Adrenal gland (tissue), 5 donors: Measurements from ENCODE around the gene NDUFS2.

ENCODE experiments used
- CTCF ChIP-seq, 6 experiments: fragments of 450-650 bp in 4 of 6; fragments of 200-600 bp in 2 of 6; sonication (generic) in 1 of 6; IDR thresholded peaks; 1 replicate in 5 of 6; 2 replicates in 1 of 6; pipeline versions ENCODE4 v1.5.1 to v1.8.0; 2016 to 2021; ENCODE audit warnings: antibody characterized with exemption in 6 of 6, mild to moderate bottlenecking in 2 of 6, moderate library complexity in 1 of 6
- POLR2A ChIP-seq, 2 donors: fragments of 450-650 bp; IDR thresholded peaks; one replicate each; pipeline ENCODE4 v1.6.1; 2017; ENCODE audit warnings: antibody characterized with exemption in 2 of 2, mild to moderate bottlenecking in 2 of 2, moderate library complexity in 1 of 2
- donor health status: DM: no; HTN: no; CAD: no.

GRCh38 chr1:161189036-161189435 lies 13.1 kb upstream of the NDUFS2 start:
- TF ChIP-seq CTCF (IDR thresholded peaks at IDR 0.05) = no peak
- TF ChIP-seq POLR2A (IDR thresholded peaks at IDR 0.05) = no peak
